Prostate gland (tissue), 2 donors: ENCODE results near the gene SUCNR1.

Experiments used
- CTCF ChIP-seq, 4 experiments: fragments of 200-600 bp in 2 of 4; fragments of 450-650 bp in 2 of 4; sonication (generic) in 2 of 4; IDR thresholded peaks; 1 replicate in 3 of 4; 2 replicates in 1 of 4; pipeline ENCODE4 v1.5.1; 2016 to 2019; ENCODE audit warnings: antibody characterized with exemption in 4 of 4, mild to moderate bottlenecking in 2 of 4, moderate library complexity in 2 of 4
- POLR2A ChIP-seq: fragments of 450-650 bp; IDR thresholded peaks from one replicate; pipeline ENCODE4 v1.6.1; 2016; ENCODE audit warnings: antibody characterized with exemption, mild to moderate bottlenecking
- POLR2AphosphoS5 ChIP-seq: sonication (generic); formaldehyde crosslinking; IDR thresholded peaks from one replicate; pipeline ENCODE4 v1.6.1; 2017; ENCODE audit warnings: antibody characterized with exemption

DNA sequence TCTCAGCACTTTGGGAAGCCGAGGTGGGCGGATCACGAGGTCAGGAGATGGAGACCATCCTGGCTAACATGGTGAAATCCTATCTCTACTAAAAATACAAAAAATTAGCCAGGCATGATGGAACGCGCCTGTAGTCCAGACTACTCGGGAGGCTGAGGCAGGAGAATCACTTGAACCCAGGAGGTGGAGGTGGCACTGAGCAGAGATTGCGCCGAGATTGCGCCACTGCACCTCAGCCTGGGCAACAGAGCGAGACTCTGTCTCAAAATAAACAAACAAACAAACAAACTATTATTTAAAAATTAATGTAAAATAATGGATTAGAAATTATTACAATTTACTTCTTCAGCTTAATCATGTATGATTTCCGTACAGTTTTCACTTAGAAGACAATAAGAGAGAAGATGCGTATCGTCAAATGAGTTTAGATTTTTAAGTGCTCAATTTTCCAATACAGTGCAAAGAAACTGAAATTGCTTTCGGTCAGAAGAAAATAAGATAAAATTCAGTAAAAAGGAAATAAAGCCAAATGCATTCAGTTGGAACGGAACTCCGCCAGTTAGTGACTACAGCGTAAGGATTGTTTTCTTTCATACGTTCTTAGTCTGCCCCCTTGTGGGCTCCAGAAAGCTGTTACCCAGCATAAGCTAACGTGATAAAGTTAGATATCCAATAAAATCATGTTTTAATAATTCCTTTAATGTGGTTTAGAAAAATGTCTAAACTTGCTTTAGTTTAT is 34.7 kb upstream of the SUCNR1 start:
- TF ChIP-seq CTCF (IDR thresholded peaks at IDR 0.05) (peak; percentile 70 to 81 (median 75)), POLR2A (no peak), POLR2AphosphoS5 (peak; percentile 40)
